Neuronal stem cell (in vitro differentiated cells): ENCODE measurements around the gene PPP2R5A.
"Not testable (repeated sequence)": the region's sequence is repeated elsewhere in the genome, so short reads cannot be mapped to it uniquely, and the experiment has no call there.

ENCODE experiments used
- DNase-seq: peaks from one replicate; pipeline ENCODE4 v3.0.0-alpha.2; 2013; ENCODE audit warnings: low spot score
- H2AFZ ChIP-seq: one replicate; pipeline ENCODE4 v1.6.1; 2013; ENCODE audit warnings: mild to moderate bottlenecking, low read length, inconsistent platforms
- H2AK5ac ChIP-seq: 2 replicates; pipeline ENCODE4 v1.6.1; 2013; ENCODE audit warnings: low read depth, mild to moderate bottlenecking, inconsistent platforms, low read length, moderate library complexity, mixed read lengths
- H2BK120ac ChIP-seq: 2 replicates; pipeline ENCODE4 v1.6.1; 2013; ENCODE audit warnings: low read depth, mild to moderate bottlenecking, inconsistent platforms, low read length, moderate library complexity, mixed read lengths
- H2BK12ac ChIP-seq: one replicate; pipeline ENCODE4 v1.6.1; 2013; ENCODE audit warnings: low read length, inconsistent platforms
- H2BK15ac ChIP-seq: 2 replicates; pipeline ENCODE4 v1.6.1; 2013; ENCODE audit warnings: mild to moderate bottlenecking, low read length, inconsistent platforms, mixed read lengths
- H2BK5ac ChIP-seq: one replicate; pipeline ENCODE4 v1.6.1; 2013; ENCODE audit warnings: inconsistent platforms, mild to moderate bottlenecking, low read length, moderate library complexity
- H3K14ac ChIP-seq: one replicate; pipeline ENCODE4 v1.6.1; 2013; ENCODE audit warnings: low read length, inconsistent platforms
- H3K18ac ChIP-seq: 2 replicates; pipeline ENCODE4 v1.6.1; 2013; ENCODE audit warnings: low read length, inconsistent platforms
- H3K23ac ChIP-seq: 2 replicates; pipeline ENCODE4 v1.6.1; 2013; ENCODE audit warnings: low read depth, mild to moderate bottlenecking, mixed read lengths, low read length, inconsistent platforms; ENCODE audit not compliant: poor library complexity
- H3K27ac ChIP-seq: replicated peaks from 3 replicates; pipeline ENCODE4 v1.5.1; 2013; ENCODE audit warnings: low read length, inconsistent platforms
- H3K27me3 ChIP-seq, 3 experiments: 2 replicates each; pipeline ENCODE4 v1.6.1; 2013; ENCODE audit warnings: low read length in 3 of 3, mild to moderate bottlenecking in 2 of 3, inconsistent platforms in 1 of 3, low read depth in 1 of 3, mixed read lengths in 1 of 3, moderate library complexity in 1 of 3; ENCODE audit not compliant: control insufficient read depth in 3 of 3, insufficient read depth in 3 of 3
- H3K36me3 ChIP-seq, 2 donors: replicated peaks in 1 of 2; 2 replicates each; pipeline ENCODE4 v1.6.1; 2013; ENCODE audit warnings: low read length in 2 of 2; ENCODE audit not compliant: control insufficient read depth in 2 of 2, insufficient read depth in 2 of 2
- H3K4ac ChIP-seq: 2 replicates; pipeline ENCODE4 v1.6.1; 2013; ENCODE audit warnings: inconsistent platforms, mild to moderate bottlenecking, low read length, moderate library complexity
- H3K4me1 ChIP-seq, 2 donors: 1 replicate in 1 of 2; 2 replicates in 1 of 2; pipeline ENCODE4 v1.6.1; 2013; ENCODE audit warnings: low read length in 2 of 2, low read depth in 1 of 2; ENCODE audit not compliant: control insufficient read depth in 2 of 2, insufficient read depth in 1 of 2
- H3K4me2 ChIP-seq: one replicate; pipeline ENCODE4 v1.6.1; 2013; ENCODE audit warnings: mild to moderate bottlenecking, low read length, inconsistent platforms; ENCODE audit not compliant: insufficient read depth, poor library complexity, severe bottlenecking
- H3K4me3 ChIP-seq, 2 donors: 2 replicates each; pipeline ENCODE4 v1.5.1; 2013; ENCODE audit warnings: low read length in 2 of 2, mild to moderate bottlenecking in 2 of 2, inconsistent platforms in 1 of 2, moderate library complexity in 1 of 2
- H3K79me1 ChIP-seq: one replicate; pipeline ENCODE4 v1.6.1; 2013; ENCODE audit warnings: low read depth, mild to moderate bottlenecking, inconsistent platforms, low read length, moderate library complexity
- H3K9ac ChIP-seq: one replicate; pipeline ENCODE4 v1.6.1; 2013; ENCODE audit warnings: mild to moderate bottlenecking, low read depth, low read length, inconsistent platforms; ENCODE audit not compliant: poor library complexity
- H3K9me3 ChIP-seq, 2 donors: replicated peaks in 1 of 2; 2 replicates each; pipeline versions ENCODE3 to v1.6.1; 2013; ENCODE audit warnings: low read length in 2 of 2, mild to moderate bottlenecking in 2 of 2, inconsistent platforms in 1 of 2, low read depth in 1 of 2, mixed read lengths in 1 of 2, moderate library complexity in 1 of 2; ENCODE audit not compliant: control insufficient read depth in 2 of 2, insufficient read depth in 1 of 2
- H4K8ac ChIP-seq: one replicate; pipeline ENCODE4 v1.6.1; 2013; ENCODE audit warnings: low read depth, mild to moderate bottlenecking, inconsistent platforms, low read length, moderate library complexity
- H4K91ac ChIP-seq: one replicate; pipeline ENCODE4 v1.6.1; 2013; ENCODE audit warnings: low read length, low read depth, mild to moderate bottlenecking, inconsistent platforms; ENCODE audit not compliant: poor library complexity
- WGBS, 2 donors: extraction: QIAGEN DNeasy Blood & Tissue Kit; methylation state at CpG; one replicate each; pipeline ENCODE4 v1.1.7; 2013; ENCODE audit warnings: missing lambda C conversion rate in 2 of 2, mixed read lengths in 1 of 2; ENCODE audit not compliant: insufficient read length in 2 of 2, insufficient replicate concordance in 1 of 2; ENCODE audit errors: extremely low coverage in 2 of 2; 5-methylcytosine and 5-hydroxymethylcytosine counted together

PPP2R5A gene

DNA sequence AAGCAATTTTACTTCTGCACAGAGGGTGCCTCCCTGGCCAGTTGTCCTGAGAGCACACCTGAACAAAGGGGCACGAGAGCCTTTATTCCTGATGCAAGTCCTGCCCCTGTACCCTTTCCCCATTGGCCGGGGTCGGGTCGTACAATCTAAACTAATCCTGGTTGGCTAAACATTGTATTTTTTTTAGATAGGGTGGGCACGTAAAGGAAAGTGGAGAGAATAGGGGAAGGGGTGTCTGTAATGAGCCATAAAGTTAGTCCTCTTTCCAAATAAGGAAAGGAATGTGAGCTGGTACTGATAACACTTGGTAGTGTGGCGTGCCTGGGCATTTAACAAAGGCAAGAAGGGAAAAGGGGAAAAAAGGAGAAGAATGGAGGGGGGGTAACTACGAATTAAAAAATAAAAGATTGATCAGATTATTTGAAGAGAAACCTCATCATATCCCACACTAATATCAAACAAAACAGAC is 20.8 kb downstream of the PPP2R5A start:
- H2AFZ ChIP-seq, H4K8ac ChIP-seq, H2BK5ac ChIP-seq, H3K9ac ChIP-seq, H3K36me3 ChIP-seq, DNase-seq, H2BK120ac ChIP-seq, H2AK5ac ChIP-seq, H3K18ac ChIP-seq, H3K14ac ChIP-seq, H2BK12ac ChIP-seq, H2BK15ac ChIP-seq, H3K4me2 ChIP-seq, H3K27me3 ChIP-seq, H3K9me3 ChIP-seq, H3K27ac ChIP-seq, H3K4ac ChIP-seq, H3K4me1 ChIP-seq, H3K23ac ChIP-seq, H4K91ac ChIP-seq, H3K4me3 ChIP-seq, H3K79me1 ChIP-seq: not testable (repeated sequence)
- WGBS, 2 donors, result no CpG with 5 or more reads among the region's 7 CpGs

DNA sequence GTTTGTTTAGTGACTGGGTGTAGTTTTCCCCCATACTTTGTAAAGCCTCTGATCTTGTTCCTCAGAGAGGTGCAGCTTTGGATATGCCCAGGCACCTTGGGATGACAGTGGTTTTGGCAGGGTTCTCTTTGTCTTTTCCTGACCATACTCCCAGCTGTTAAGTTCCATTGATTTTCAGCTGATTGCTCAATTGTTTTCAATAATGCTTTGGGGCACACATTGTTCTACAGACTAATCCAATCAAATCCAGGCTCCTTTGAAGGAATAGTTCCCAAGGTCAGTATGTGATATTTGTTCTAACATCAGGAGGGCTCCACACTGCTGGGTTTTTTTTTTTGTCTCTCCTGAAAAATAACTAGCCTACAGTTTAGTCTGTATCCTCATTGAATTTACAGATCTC is 24.8 kb downstream of the PPP2R5A start:
- no peak overlapping the region for H3K4me3 ChIP-seq
- H2AK5ac ChIP-seq, result no peak overlapping the region
- no peak overlapping the region for H3K4me2 ChIP-seq
- H3K18ac ChIP-seq, result no peak overlapping the region
- H2BK5ac ChIP-seq, result no peak overlapping the region
- H3K36me3 ChIP-seq, result no peaks in the 10 kb centered on the region
- H4K8ac ChIP-seq, result no peak overlapping the region
- DNase-seq, result no peak
- H3K9ac ChIP-seq, result no peak overlapping the region
- no peak overlapping the region for H2BK15ac ChIP-seq
- no peak overlapping the region for H3K14ac ChIP-seq
- no peaks in the 10 kb centered on the region for H3K27me3 ChIP-seq
- H2BK12ac ChIP-seq, result no peak overlapping the region
- no peak overlapping the region for H2AFZ ChIP-seq
- peaks cover 2% of the 10 kb centered on the region for H3K79me1 ChIP-seq
- no peak overlapping the region for H3K4ac ChIP-seq
- H3K9me3 ChIP-seq, result no peaks in the 10 kb centered on the region
- H2BK120ac ChIP-seq, result no peak overlapping the region
- H4K91ac ChIP-seq, result no peak overlapping the region
- H3K27ac ChIP-seq, result no peak overlapping the region
- H3K23ac ChIP-seq, result no peak overlapping the region
- peaks cover 4% of the 10 kb centered on the region in 2 donors for H3K4me1 ChIP-seq

DNA sequence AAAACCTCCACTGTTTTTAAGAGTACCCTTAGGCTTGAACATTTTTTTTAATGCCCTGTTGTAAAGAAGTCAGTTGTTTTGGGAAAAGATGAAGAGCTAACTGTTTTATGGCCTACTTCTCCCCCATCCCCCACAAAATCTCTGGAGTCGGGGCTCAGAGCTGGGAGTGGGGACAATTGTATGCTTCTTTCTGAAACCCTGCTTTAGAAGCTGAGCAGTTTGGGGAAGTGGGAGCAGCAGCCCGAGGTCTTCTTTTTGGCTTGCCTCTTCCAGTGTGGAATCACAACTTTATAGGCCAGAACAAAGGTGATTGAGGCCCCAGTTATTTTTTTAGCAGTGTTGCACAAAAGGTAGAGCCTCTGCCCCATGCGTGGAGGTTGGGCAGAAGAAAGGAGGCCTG is 25.2 kb downstream of the PPP2R5A start:
- no peak overlapping the region for H2BK5ac ChIP-seq
- H3K4me3 ChIP-seq, result no peak overlapping the region
- no peak overlapping the region for H3K4me2 ChIP-seq
- H4K91ac ChIP-seq, result no peak overlapping the region
- no peak overlapping the region for H2AFZ ChIP-seq
- no CpG with 5 or more reads among the region's 3 CpGs for WGBS, 2 donors
- H3K4me1 ChIP-seq, result peaks cover 4% of the 10 kb centered on the region in 2 donors
- H3K4ac ChIP-seq, result no peak overlapping the region
- H3K18ac ChIP-seq, result no peak overlapping the region
- H3K27ac ChIP-seq, result no peak overlapping the region
- no peak overlapping the region for H2BK120ac ChIP-seq
- no peaks in the 10 kb centered on the region for H3K9me3 ChIP-seq
- H2AK5ac ChIP-seq, result no peak overlapping the region
- no peak overlapping the region for H2BK12ac ChIP-seq
- no peak overlapping the region for H2BK15ac ChIP-seq
- no peak overlapping the region for H3K9ac ChIP-seq
- no peak overlapping the region for H3K23ac ChIP-seq
- no peaks in the 10 kb centered on the region for H3K36me3 ChIP-seq
- no peak overlapping the region for H3K14ac ChIP-seq
- no peaks in the 10 kb centered on the region for H3K27me3 ChIP-seq
- no peak overlapping the region for H4K8ac ChIP-seq
- DNase-seq, result no peak
- H3K79me1 ChIP-seq, result peaks cover 2% of the 10 kb centered on the region

DNA sequence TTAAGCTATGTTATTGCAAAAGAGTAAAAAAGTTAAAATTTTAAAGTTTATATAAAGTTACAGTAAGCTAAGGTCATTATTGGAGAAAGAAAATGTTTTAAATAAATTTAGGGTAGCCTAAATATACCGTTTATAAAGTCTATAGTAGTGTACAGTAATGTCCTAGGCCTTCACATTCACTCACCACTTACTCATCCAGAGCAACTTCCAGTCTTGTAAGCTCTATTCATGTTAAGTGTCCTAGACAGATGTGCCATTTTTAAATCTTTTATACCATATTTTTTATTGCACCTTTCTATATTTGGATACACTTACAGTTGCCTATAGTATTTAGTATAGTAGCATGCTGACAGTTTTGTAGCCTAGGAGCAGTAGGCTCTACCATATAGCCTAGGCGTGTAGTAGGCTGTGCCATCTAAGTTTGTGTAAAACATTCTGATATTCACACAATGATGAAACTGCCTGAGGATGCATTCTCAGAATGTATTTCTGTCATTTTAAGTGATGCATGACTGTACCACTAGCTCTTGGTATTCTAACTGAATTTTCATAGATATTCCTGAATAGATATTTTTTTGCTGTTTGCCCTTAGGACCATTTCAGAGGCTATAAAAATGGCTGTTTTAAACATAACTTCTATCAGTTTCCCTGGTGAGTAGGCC is 26.8 kb downstream of the PPP2R5A start:
- Histone ChIP-seq H3K14ac (no peak overlapping the region), H3K23ac (no peak overlapping the region), H3K27ac (no peak overlapping the region), H3K9ac (no peak overlapping the region), H3K18ac (no peak overlapping the region), H3K36me3 (no peaks in the 10 kb centered on the region), H2AK5ac (no peak overlapping the region), H2BK12ac (no peak overlapping the region), H3K4me2 (no peak overlapping the region), H3K27me3 (no peaks in the 10 kb centered on the region), H2BK5ac (no peak overlapping the region), H2AFZ (no peak overlapping the region), H3K4me3 (no peak overlapping the region), H2BK120ac (no peak overlapping the region), H3K9me3 (no peaks in the 10 kb centered on the region), H3K4me1 (peaks cover 4% of the 10 kb centered on the region in 2 donors), H4K8ac (no peak overlapping the region), H3K79me1 (no peaks in the 10 kb centered on the region), H3K4ac (no peak overlapping the region), H4K91ac (no peak overlapping the region), H2BK15ac (no peak overlapping the region)
- no peak for DNase-seq
- no CpG with 5 or more reads among the region's 2 CpGs for WGBS, 2 donors
